RKO (cell line): Measurements from ENCODE around the gene CACNA2D2.
A peak's percentile ranks its signal among the peaks of the same experiment; 100 is the strongest.

ENCODE experiments used
- DNase-seq: peaks from one replicate; pipeline ENCODE4 v3.0.0-alpha.2; 2016; ENCODE audit warnings: low spot score

The CACNA2D2 gene

DNA sequence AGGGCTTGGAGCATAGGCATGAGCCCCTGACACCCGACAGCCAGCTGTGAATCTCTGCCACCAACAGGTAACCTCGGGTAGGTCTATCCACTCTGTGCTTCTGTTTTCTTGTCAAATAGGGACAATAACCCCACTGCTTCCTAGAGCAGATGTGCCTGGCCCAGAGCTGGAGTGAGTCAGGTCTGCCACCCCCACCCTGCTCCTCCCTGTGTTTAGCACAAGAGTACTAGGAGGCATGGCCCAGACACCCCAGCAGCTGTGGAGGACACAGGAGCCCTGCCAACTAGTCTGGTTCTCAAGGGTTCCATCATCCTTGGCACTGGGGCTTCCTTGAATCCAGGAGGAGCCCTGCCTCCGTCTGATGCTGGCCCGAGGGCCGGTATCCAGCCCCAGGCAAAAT lies 110.4 kb downstream of the CACNA2D2 start:
- no peak for DNase-seq

DNA sequence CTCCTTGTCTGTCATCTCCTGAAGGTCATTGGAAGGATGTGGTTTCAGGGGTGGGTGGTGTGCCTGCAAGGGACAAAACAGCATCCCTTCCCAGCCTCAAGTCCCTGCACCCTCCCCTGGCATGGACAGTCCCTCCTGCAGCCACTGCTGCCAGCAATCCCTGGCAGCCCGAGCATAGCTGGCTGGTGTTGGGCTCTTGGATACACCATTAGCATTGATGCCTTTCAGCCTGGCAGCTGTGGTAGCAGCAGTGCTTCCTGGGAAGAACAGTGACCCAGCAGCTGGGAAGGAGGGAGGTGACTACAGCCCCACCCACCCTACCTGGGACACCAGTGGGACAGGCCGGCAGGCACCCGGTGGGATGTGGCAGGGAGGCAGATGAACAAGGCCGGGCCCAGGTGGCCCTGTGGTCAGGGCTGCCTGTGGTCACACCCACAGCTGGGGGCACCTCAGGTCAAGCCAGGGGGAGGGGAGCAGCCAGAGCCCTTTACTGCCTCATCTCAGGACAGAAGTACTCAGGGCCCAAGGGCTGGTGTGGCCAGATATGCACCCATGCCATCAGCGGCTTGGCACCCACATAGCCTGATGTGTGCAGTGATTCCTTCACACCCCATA lies 111.2 kb downstream of the CACNA2D2 start:
- DNase-seq, result no peak

DNA sequence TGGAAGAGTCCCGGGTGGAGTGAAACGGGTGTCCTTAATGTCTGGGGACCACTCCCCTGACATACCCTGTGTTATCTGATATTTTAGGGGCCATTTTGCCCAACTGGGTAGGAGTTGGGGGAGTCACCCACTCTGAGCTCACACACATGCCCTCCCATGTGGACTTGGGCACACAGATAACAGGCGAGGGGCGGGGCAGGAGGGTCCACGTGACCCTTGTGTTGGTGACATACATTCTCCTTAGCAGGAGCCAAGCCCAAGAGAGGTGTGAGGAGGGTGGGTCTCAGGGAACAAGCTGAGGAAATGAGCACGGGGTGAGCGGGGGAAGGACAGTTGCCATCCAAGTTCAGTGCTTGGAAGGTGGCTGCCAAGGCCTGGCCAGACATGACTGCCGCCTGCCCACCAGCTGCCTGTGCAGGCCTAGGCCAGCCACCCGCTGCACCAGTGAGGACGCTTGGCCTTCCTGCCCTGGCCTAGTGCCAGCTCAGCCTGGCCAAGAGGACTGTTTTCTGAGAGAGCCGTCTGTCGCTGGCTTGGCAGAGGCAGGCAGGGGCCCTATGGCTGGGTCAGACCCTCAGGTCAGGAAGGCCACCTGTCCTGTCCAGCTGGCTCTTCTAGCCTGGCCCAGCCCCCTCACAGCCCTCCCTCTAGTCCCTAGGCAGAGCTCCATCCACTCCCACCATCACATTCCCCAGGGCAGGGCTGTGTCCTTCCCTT lies 112.8 kb downstream of the CACNA2D2 start:
- no peak for DNase-seq

- no peak for DNase-seq
Measured at GRCh38 chr3:50389414-50389767, 114.0 kb downstream of the CACNA2D2 start.

DNA sequence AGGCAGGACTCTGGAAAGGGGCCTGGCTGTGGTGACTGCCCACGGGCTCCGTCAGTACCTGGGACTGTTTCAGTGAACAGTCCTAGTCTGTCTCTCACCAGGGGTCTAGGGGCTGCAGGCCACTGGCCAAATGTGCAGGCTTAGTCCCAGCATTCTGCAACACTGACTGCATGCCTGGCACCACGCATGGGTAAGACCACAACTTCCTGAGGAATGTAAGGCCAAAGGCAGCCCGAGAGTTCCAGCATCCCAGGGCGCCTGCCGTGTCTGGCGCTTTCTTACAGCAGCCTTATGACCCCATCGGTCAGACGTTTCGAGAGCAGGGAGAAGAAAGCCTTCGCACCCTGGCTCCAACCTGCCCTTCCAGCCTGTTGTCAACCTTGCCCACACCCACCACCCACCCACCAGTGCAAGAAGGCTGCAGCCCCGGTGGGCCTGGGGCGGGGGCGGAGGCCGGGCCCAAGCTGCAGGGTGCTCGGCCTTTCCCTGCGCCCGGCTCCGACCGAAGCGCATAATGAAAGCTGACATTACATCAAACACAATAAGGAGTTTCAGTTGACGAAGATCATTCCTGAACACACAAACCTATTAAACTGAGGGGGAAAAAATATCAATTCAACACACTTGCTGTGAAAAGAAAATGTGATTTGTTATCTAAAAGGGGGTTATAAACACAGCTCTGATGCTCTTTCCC lies 114.6 kb downstream of the CACNA2D2 start:
- no peak for DNase-seq

DNA sequence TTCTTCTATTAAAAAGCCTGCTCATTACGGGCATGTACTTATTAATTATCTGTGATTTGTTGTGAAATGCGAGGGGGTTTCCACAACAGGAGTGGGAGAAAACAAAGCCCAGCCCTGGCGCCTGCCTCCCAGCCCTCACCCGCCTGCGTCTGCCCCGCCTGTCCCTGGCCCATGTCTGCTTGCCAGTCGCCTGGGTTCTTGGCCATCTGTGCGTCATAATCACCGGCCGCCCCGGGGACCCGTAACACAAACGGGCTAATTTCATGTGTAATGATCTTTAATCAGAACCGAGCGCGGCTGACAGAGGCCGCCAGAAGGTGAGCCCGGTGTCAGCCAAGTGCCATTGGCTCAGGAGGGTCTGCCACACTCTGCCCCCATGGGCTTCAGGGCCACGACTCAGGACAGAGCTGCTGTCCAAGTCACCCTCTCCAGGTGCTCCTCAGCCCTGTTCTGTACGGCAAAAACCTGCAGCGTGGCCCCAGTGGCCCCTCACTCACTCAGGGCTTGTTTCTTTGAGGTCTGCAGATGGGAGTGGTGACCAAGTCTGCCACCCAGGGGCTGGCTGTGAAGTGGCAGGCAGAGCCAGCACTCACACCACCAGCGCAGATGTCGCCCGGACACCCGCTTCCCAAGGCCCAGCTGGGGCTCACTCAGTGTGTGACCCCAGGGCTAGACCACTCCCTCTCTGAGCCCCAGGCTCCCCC lies 115.3 kb downstream of the CACNA2D2 start:
- DNase-seq, result no peak

DNA sequence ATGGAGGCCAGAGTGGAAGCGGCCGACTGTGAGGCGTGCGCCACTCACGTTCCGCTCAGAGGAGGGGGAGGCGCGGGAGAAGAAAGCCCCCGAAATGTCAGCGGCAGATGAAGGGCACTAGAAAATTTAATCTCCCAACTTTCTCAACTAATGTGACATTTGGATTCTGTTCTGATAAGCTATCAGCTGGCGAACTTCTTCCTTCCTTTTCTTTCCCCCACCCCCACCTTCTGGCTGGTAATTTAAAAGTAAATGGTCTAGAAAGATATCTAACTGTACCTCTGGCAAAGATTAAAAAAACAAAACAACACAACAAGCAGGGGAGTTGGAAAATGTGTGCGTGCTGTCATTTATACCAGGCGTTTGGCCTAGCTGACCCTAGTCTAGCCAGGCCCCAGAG lies 117.7 kb downstream of the CACNA2D2 start:
- no peak for DNase-seq

DNA sequence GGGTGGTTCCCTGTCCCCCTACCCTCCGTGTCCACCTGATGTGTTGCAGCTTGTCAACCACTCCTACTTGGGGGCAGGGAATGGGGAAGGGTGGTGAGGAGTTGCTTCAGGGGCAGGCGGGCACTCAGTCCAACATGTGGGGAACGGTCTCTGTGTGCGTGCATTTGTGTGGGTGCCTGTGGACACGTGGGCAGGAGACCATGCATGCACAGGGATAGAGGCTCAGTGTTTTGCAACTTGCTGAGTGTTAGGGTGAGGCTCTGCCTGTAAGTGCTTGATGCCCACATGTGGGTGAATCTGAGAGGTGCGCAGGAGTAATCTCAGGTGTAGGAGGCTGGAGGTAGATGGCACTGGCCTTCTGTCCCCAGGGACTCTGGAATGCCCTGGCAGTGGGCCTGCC lies 119.7 kb downstream of the CACNA2D2 start:
- DNase-seq, result no peak

- DNase-seq, result no peak
Measured at GRCh38 chr3:50382722-50383121, 120.7 kb downstream of the CACNA2D2 start.

DNA sequence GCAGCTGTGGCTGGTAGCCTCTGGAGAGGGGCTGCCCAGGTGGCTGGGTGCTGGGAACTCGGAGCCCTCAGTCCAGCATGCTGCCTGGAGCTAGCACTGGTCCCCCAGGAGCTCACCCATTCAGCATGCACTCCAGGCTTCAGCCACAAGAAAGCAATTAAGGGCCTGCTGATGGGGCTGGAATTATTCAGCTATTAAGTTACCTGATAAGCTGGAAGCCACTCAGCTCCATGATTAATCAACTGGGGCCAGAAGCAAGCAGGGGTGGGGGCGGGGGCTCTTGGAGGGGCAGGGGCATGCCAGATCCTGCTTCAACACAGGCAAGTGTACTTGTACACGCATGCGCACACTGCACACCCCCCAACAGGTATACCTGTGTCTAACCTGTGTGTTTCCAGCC lies 122.1 kb downstream of the CACNA2D2 start:
- DNase-seq, result no peak

GRCh38 chr3:50380405-50381085 lies 122.9 kb downstream of the CACNA2D2 start:
- no peak for DNase-seq

DNA sequence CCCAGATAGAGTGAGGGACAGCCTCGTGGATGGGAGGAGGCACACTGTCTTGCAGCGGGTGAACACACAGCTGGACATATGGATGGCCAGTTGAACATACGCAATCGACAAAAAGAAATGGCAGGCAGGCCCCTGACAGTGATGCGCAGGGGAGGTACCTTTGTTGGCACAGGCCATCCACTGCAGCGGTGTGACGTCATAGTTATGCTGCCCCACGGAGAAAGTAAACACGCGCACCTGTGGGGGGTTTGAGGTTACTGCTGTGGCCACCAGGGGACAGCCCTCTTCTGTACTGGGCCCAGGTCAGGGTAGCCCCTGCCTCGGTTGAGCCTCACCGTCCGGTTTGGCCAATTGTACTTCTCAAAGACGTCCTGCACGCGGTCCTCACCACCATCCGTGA lies 124.7 kb downstream of the CACNA2D2 start:
- DNase-seq, result no peak

DNA sequence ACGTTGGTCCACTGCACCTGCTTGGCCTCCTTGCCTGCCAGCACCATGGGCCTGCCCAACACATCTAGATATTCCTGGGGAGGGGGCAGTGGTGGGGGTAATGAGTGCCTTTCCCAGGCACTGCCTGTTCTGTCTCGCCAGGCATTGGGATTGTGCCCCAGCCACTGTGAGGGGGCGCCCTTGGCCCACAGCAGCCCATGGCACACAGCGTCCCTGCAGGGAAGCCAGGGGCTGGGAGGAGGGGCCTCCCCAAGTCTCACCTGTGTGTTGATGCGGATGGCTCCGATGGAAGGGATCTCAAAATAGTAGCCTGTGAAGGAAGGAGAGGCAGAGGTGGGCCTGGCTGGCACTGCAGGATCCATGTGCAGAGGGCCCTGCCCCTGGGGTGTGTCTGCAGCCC lies 125.4 kb downstream of the CACNA2D2 start:
- DNase-seq, result no peak

DNA sequence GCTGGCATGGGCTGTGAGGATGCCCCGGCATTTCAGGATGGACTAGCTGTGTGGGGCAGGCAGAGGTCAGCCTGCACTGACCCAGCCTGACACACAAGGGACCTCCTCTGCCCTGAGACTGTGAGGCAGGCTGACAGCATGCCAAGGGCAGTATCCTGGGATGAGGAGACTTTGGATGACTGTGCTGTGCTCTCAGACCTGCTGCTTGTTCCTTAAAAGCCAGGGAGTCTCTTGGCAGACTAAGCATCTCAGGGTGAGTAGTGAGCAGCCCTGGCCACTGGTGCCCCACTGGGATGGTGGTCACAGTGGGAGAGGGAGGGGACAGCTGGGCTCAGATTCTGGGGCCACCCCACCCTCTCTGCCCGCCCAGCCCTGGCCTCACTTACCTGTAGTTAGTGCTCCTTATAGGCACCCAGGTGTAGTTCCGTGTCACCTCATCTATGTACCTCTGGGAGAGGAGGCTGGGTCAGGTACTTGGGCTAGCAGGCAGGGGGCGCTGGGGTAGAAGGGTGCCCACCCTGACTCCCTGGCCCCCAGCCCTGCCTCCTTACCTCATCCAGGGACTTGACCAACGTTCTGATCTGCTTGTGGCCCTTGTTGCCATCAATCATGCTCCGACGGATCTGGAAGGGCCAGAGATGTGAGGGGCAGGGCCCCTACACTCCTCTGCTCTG lies 128.0 kb downstream of the CACNA2D2 start:
- peak; percentile 31 for DNase-seq

DNA sequence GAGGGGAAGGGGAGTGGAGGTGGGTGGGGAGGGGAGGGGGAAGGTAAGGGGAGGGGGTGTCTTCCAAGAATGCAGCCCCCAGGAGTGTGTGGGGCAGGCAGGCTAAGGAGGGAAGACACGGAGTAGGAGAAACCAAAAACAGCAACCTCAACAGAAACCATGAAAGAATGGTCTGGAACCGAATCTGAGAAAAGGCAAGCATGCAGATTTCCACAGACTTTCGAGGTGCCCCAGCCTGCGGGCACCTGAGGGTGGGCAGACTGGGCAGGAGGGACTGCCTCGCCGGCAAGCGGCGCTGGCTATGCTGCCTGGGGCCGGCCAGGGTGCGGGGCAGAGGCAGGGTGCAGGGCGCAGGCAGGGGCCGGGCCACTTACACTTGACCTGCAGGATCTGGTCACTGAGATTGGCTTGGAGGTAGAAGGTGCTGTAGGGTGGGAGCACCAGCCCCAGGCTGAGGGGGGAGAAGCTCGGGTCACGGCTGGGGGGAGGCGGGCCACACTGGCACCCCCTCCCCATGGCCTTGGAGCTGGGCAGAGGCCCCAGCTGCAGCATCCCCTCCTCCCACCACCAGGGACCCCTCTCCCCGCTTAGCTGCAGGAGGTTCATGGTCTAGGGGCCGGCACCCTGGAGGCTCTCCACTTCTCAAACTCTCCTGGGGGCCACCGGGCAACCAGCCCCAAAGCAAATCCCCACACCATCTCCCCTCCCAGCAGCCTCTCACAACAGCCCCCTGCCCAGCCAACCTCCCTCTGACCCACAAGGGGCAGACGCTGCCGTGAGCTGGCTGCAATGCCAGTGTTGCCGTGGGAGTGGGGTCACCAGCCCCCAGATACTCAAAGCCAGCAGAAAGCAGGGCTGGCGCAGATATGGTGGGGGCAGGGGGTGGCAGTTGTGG lies 128.8 kb downstream of the CACNA2D2 start:
- DNase-seq, result no peak

DNA sequence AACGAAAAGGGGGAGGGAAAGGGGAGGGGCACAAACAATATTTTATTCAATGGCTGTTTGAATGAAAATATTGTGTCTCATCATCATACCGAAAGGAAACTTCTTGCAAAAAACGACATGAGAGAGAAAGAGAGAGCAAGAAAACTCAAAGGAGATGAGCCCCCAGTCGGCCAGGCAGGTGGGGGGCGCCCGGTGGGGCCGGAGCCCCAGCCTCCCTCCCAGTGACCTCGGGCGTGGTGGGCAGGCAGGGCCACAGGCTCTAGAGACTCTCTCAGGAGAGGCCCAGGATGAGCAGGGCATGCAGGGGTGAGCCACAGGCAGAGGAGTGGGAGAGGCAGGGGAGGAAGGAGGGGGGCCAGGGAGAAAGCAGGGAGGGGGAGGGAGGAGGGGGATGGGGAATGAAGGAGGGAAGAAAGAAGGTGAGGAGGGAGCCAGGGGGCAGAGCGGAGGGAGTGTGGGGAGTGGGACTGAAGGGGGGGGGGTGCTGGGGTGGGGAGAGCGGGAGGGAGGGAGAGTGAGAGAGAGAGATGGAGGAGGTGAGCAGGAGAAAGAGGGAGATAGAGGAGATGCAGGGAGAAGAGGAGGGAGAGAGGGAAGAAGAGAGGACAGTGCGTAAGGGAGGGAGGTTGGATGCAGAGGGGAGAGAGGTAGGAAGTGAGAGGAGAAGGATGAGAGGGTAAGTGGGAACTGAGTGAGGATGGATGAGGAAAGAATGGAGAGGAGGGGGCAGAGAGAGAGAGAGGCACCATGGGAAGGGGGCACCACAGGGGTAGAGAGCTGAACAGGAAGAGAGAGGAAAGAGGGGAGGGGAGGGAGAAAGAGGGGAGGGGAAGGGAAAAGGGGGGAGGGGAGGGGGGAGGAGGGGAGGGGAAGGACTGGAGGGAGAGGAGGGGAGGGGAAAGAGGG lies 130.0 kb downstream of the CACNA2D2 start:
- DNase-seq, result no peak

GRCh38 chr3:50372349-50372748 lies 131.1 kb downstream of the CACNA2D2 start:
- DNase-seq, result no peak

- DNase-seq, result no peak
Measured at GRCh38 chr3:50371133-50371685, 132.2 kb downstream of the CACNA2D2 start.

DNA sequence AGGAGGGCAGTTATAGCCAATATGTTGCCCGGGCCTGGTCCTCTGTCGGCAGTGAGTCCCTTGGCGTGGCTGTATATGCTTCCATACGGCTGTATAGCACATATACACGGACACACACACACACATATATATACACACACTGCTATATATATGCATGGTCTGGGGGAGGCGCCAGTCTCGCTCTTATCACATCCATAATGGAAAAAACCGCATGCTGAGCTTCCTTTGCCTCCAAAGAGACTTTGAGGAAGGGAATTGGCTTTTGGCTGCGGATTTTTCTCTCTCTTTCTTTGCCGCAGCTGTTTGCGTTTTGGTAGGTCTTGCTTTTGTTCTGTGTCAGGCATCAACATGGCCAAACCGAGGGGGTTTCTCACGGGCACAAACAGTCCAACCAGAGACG lies 132.8 kb downstream of the CACNA2D2 start:
- peak; percentile 41 for DNase-seq
